Osteocyte (in vitro differentiated cells): ENCODE results near the gene FUT3. TPM values are rescaled to one million over a fixed set of nuclear protein-coding genes. Genes with fewer than 3 reads are reported as not detected.

Experiments
- DNase-seq: peaks from one replicate; pipeline ENCODE4 v3.0.0; 2021; ENCODE audit warnings: mixed read lengths; ENCODE audit not compliant: unreplicated experiment; ENCODE audit errors: extremely low spot score
- H3K27ac Mint-ChIP-seq: one replicate; pipeline ENCODE4 v1.8.0; 2021; ENCODE audit warnings: mild to moderate bottlenecking, mixed read lengths; ENCODE audit not compliant: unreplicated experiment
- H3K27me3 Mint-ChIP-seq: one replicate; pipeline ENCODE4 v1.8.0; 2021; ENCODE audit warnings: mixed read lengths; ENCODE audit not compliant: unreplicated experiment
- H3K36me3 Mint-ChIP-seq: one replicate; pipeline ENCODE4 v1.8.0; 2021; ENCODE audit warnings: mixed read lengths; ENCODE audit not compliant: unreplicated experiment
- H3K4me1 Mint-ChIP-seq: one replicate; pipeline ENCODE4 v1.8.0; 2021; ENCODE audit warnings: mixed read lengths; ENCODE audit not compliant: unreplicated experiment
- H3K4me3 Mint-ChIP-seq: one replicate; pipeline ENCODE4 v1.8.0; 2021; ENCODE audit warnings: mild to moderate bottlenecking, moderate library complexity, mixed read lengths; ENCODE audit not compliant: unreplicated experiment
- H3K9me3 Mint-ChIP-seq: one replicate; pipeline ENCODE4 v1.8.0; 2021; ENCODE audit warnings: mixed read lengths; ENCODE audit not compliant: unreplicated experiment
- CTCF ChIP-seq: fragments of 200-600 bp; sonication (generic); IDR thresholded peaks from 2 replicates; pipeline ENCODE4 v1.5.0; 2021; ENCODE audit warnings: antibody characterized with exemption, mild to moderate bottlenecking, moderate library complexity
- total RNA-seq: library from RNA; stranded (reverse); gene quantifications from 2 replicates; pipeline ENCODE4 v1.2.1, GENCODE V29; 2021

The FUT3 gene
- total RNA-seq, 1 donor from 2014 or later: not detected

GRCh38 chr19:5893296-5893903 lies 42.2 kb upstream of the FUT3 start:
- Mint-ChIP-seq H3K4me3 (no peak overlapping the region), H3K36me3 (peaks cover 2% of the 10 kb centered on the region), H3K27me3 (no peaks in the 10 kb centered on the region), H3K4me1 (no peaks in the 10 kb centered on the region), H3K27ac (no peak overlapping the region), H3K9me3 (no peaks in the 10 kb centered on the region)
- no peak for TF ChIP-seq CTCF
- no peak for DNase-seq

- H3K9me3 Mint-ChIP-seq: no peaks in the 10 kb centered on the region
- peaks cover 2% of the 10 kb centered on the region for H3K36me3 Mint-ChIP-seq
- DNase-seq: no peak
- H3K27me3 Mint-ChIP-seq: no peaks in the 10 kb centered on the region
- no peaks in the 10 kb centered on the region for H3K4me1 Mint-ChIP-seq
- no peak for TF ChIP-seq CTCF
- no peak overlapping the region for H3K4me3 Mint-ChIP-seq
- H3K27ac Mint-ChIP-seq: no peak overlapping the region
Measured at GRCh38 chr19:5892772-5893275, 41.6 kb upstream of the FUT3 start.

- Mint-ChIP-seq H3K9me3 (no peaks in the 10 kb centered on the region), H3K4me3 (no peak overlapping the region), H3K4me1 (no peaks in the 10 kb centered on the region), H3K27ac (no peak overlapping the region), H3K27me3 (no peaks in the 10 kb centered on the region), H3K36me3 (peaks cover 2% of the 10 kb centered on the region)
- no peak for DNase-seq
- peak; percentile 72 for TF ChIP-seq CTCF
Measured at GRCh38 chr19:5891938-5892771, 40.9 kb upstream of the FUT3 start.

- H3K4me1 Mint-ChIP-seq: no peaks in the 10 kb centered on the region
- no peak for TF ChIP-seq CTCF
- H3K36me3 Mint-ChIP-seq: peaks cover 2% of the 10 kb centered on the region
- H3K27ac Mint-ChIP-seq: no peak overlapping the region
- no peaks in the 10 kb centered on the region for H3K27me3 Mint-ChIP-seq
- H3K9me3 Mint-ChIP-seq: no peaks in the 10 kb centered on the region
- DNase-seq: no peak
- no peak overlapping the region for H3K4me3 Mint-ChIP-seq
Measured at GRCh38 chr19:5891572-5891937, 40.3 kb upstream of the FUT3 start.

GRCh38 chr19:5890099-5890498 lies 38.9 kb upstream of the FUT3 start:
- Mint-ChIP-seq H3K36me3 (no peaks in the 10 kb centered on the region), H3K4me1 (no peaks in the 10 kb centered on the region), H3K9me3 (no peaks in the 10 kb centered on the region), H3K27me3 (no peaks in the 10 kb centered on the region), H3K27ac (no peak overlapping the region), H3K4me3 (no peak overlapping the region)
- DNase-seq: no peak
- no peak for TF ChIP-seq CTCF
